Colon (tissue), 2 donors: Measurements from ENCODE around the gene SPTLC2.
"Not testable (repeated sequence)": the region's sequence is repeated elsewhere in the genome, so short reads cannot be mapped to it uniquely, and the experiment has no call there.

Experiments used
- FAIRE-seq: peaks from 2 replicates; lab custom pipeline; 2012; peaks lifted over from hg19 to GRCh38; lab: Jason Lieb, UNC
- donor health status: control.
- donor health status: control.

The SPTLC2 gene

GRCh38 chr14:77547512-77548180 lies 68.8 kb downstream of the SPTLC2 start:
- FAIRE-seq: no peak

GRCh38 chr14:77545171-77545570 lies 71.3 kb downstream of the SPTLC2 start:
- not testable (repeated sequence) for FAIRE-seq

GRCh38 chr14:77544571-77544970 lies 71.9 kb downstream of the SPTLC2 start:
- no peak for FAIRE-seq

GRCh38 chr14:77543637-77544334 lies 72.7 kb downstream of the SPTLC2 start:
- FAIRE-seq: no peak

GRCh38 chr14:77543240-77543551 lies 73.2 kb downstream of the SPTLC2 start:
- no peak for FAIRE-seq

GRCh38 chr14:77542421-77543239 lies 73.8 kb downstream of the SPTLC2 start:
- no peak for FAIRE-seq

GRCh38 chr14:77541905-77542304 lies 74.5 kb downstream of the SPTLC2 start:
- FAIRE-seq: no peak

- not testable (repeated sequence) for FAIRE-seq
These were observed 79.5 kb downstream of the SPTLC2 start for GRCh38 chr14:77536951-77537350.

GRCh38 chr14:77531071-77531470 lies 85.4 kb downstream of the SPTLC2 start:
- no peak for FAIRE-seq

GRCh38 chr14:77529963-77530362 lies 86.5 kb downstream of the SPTLC2 start:
- FAIRE-seq: no peak

GRCh38 chr14:77529213-77529612 lies 87.2 kb downstream of the SPTLC2 start:
- FAIRE-seq: no peak

- FAIRE-seq: not testable (repeated sequence)
These were observed 87.7 kb downstream of the SPTLC2 start for GRCh38 chr14:77528701-77529100.

- FAIRE-seq: no peak
These were observed 90.2 kb downstream of the SPTLC2 start for GRCh38 chr14:77526266-77526665.

GRCh38 chr14:77524536-77524935 lies 91.9 kb downstream of the SPTLC2 start:
- FAIRE-seq: no peak

GRCh38 chr14:77523109-77523508 lies 93.3 kb downstream of the SPTLC2 start:
- no peak for FAIRE-seq

- FAIRE-seq: no peak
These were observed 95.9 kb downstream of the SPTLC2 start for GRCh38 chr14:77520555-77520954.

GRCh38 chr14:77516126-77516525 lies 100.3 kb downstream of the SPTLC2 start:
- no peak for FAIRE-seq

GRCh38 chr14:77511486-77512162 lies 104.8 kb downstream of the SPTLC2 start:
- no peak for FAIRE-seq

GRCh38 chr14:77509366-77509765 lies 107.1 kb downstream of the SPTLC2 start:
- FAIRE-seq: no peak

GRCh38 chr14:77508876-77509275 lies 107.6 kb downstream of the SPTLC2 start:
- no peak for FAIRE-seq

- no peak for FAIRE-seq
These were observed 108.2 kb downstream of the SPTLC2 start for GRCh38 chr14:77508249-77508648.

GRCh38 chr14:77507762-77508161 lies 108.7 kb downstream of the SPTLC2 start:
- FAIRE-seq: no peak

- FAIRE-seq: no peak
These were observed 111.4 kb downstream of the SPTLC2 start for GRCh38 chr14:77505031-77505430.
